HepG2 (cell line): ENCODE measurements around the gene HRH2. TPM values are rescaled to one million over a fixed set of nuclear protein-coding genes. Genes with fewer than 3 reads are reported as not detected.

Experiments used
- ZBTB1 ChIP-seq: sonication (generic); formaldehyde crosslinking; IDR thresholded peaks from 2 replicates; pipeline ENCODE4 v1.4.0; 2020; ENCODE audit warnings: missing genetic modification reagents, borderline replicate concordance
- ZNF264 ChIP-seq: sonication (generic); formaldehyde crosslinking; IDR thresholded peaks from 2 replicates; pipeline ENCODE4 v1.4.0; 2020; ENCODE audit warnings: missing genetic modification reagents
- polyA plus RNA-seq, 8 experiments: library from polyadenylated mRNA; depleted of rRNA in 3 of 8; stranded (reverse) in 7 of 8; unstranded in 1 of 8; fragments of >200 nt; fragmentation: Illumina TruSeq in 4 of 8; extraction: Trizol in 4 of 8; gene quantifications; 2 replicates each; pipeline versions ENCODE4 v1.2.1 to v1.2.3, GENCODE V29; 2011 to 2016; ENCODE audit warnings: low read depth in 4 of 8, missing spikeins in 1 of 8, mixed read lengths in 1 of 8; ENCODE audit not compliant: insufficient read depth in 1 of 8
- total RNA-seq, 5 experiments: library from RNA; depleted of rRNA; stranded (reverse); fragments of >200 nt; fragmentation: Illumina TruSeq; extraction: Trizol; gene quantifications; 2 replicates each; pipeline ENCODE4 v1.2.3, GENCODE V29; 2016; ENCODE audit warnings: low read depth in 1 of 5
- TF ChIP-seq, protein P1 (sequence below): sonication (generic); formaldehyde crosslinking; IDR thresholded peaks from 2 replicates; pipeline ENCODE4 v1.5.0; 2020; ENCODE audit warnings: mild to moderate bottlenecking, missing genetic modification reagents, borderline replicate concordance
- TF ChIP-seq, protein P2 (sequence below): sonication (generic); formaldehyde crosslinking; IDR thresholded peaks from 2 replicates; pipeline ENCODE4 v1.4.0; 2020; ENCODE audit warnings: missing genetic modification reagents

The HRH2 gene
- total and polyA plus RNA-seq, 2 of the 13 experiments (the other 11 are each of a cell fraction or from before 2014, with no cell fraction given) = not detected

DNA sequence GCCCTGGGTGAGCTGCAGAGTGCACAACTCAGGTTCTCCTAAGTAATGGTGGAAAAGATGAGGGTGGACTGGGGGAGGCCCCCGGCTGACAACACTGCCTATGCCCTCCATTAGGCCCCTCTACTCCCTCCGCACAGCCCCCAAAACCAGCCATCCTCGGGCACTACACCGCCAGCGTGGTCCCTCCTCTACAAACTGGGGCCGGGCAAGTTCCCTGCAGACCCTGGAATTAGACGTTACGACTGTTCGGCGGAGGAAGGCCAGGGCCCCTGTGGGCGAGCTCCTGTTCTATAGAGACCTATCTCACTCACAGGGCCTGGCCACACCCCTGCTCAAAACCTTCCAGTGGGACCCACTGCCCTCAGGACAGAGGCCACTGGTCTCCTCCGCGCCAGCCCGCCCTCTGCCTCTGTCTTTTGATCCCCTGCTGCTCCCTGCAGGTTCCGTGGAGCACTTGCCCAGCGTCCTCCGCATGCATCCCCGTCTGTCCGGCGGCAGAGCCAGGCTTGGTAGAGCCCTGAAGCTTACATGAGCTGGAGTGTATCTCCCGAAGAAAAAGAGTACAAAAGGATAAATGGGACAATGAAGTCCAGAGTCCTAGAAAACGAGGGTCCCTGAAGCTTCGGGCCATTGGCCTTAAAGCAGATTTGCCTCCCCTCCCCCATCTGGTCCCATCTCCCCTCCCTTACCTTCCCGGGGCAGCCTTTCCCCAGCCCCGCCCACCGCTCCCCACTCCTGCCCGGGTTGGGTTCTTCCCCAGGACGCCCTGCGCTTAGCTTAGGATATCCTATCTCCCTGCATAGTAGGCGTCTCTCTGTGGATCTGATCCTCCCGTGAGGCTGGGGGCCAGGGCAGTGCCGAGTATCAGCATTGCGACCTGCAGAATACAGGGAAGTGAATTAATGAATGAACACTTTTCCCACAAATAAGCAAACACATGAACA lies 71.3 kb downstream of the HRH2 start (continued):
- TF ChIP-seq, protein P1, sequence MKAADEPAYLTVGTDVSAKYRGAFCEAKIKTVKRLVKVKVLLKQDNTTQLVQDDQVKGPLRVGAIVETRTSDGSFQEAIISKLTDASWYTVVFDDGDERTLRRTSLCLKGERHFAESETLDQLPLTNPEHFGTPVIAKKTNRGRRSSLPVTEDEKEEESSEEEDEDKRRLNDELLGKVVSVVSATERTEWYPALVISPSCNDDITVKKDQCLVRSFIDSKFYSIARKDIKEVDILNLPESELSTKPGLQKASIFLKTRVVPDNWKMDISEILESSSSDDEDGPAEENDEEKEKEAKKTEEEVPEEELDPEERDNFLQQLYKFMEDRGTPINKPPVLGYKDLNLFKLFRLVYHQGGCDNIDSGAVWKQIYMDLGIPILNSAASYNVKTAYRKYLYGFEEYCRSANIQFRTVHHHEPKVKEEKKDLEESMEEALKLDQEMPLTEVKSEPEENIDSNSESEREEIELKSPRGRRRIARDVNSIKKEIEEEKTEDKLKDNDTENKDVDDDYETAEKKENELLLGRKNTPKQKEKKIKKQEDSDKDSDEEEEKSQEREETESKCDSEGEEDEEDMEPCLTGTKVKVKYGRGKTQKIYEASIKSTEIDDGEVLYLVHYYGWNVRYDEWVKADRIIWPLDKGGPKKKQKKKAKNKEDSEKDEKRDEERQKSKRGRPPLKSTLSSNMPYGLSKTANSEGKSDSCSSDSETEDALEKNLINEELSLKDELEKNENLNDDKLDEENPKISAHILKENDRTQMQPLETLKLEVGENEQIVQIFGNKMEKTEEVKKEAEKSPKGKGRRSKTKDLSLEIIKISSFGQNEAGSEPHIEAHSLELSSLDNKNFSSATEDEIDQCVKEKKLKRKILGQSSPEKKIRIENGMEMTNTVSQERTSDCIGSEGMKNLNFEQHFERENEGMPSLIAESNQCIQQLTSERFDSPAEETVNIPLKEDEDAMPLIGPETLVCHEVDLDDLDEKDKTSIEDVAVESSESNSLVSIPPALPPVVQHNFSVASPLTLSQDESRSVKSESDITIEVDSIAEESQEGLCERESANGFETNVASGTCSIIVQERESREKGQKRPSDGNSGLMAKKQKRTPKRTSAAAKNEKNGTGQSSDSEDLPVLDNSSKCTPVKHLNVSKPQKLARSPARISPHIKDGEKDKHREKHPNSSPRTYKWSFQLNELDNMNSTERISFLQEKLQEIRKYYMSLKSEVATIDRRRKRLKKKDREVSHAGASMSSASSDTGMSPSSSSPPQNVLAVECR (CRISPR knock-in tag) = no peak
- TF ChIP-seq ZBTB1 (CRISPR knock-in tag) (no peak), ZNF264 (no peak)
- TF ChIP-seq, protein P2, sequence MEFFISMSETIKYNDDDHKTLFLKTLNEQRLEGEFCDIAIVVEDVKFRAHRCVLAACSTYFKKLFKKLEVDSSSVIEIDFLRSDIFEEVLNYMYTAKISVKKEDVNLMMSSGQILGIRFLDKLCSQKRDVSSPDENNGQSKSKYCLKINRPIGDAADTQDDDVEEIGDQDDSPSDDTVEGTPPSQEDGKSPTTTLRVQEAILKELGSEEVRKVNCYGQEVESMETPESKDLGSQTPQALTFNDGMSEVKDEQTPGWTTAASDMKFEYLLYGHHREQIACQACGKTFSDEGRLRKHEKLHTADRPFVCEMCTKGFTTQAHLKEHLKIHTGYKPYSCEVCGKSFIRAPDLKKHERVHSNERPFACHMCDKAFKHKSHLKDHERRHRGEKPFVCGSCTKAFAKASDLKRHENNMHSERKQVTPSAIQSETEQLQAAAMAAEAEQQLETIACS (CRISPR knock-in tag) = no peak
